ENCODE measurements around the gene SNTB2. TPM values are rescaled to one million over a fixed set of nuclear protein-coding genes. Genes with fewer than 3 reads are reported as not detected.

SNTB2 gene
- total and polyA plus RNA-seq, 2 donors (not counting 1 experiment from before 2014, with no cell fraction given), result 51.8 to 63.3 TPM

- Histone ChIP-seq H3K4me3 (replicated peaks in 1 of 4; ENCODE audit: control extremely low read depth in 1 of 4, insufficient read depth in 1 of 4, low read depth in 3 of 4, low read length in 4 of 4) (peak overlapping the region in 2 of 4 experiments; percentile 21 to 85), H3K27ac (ENCODE audit: insufficient read depth, low read length) (no peak overlapping the region)
- TF ChIP-seq, protein P1, sequence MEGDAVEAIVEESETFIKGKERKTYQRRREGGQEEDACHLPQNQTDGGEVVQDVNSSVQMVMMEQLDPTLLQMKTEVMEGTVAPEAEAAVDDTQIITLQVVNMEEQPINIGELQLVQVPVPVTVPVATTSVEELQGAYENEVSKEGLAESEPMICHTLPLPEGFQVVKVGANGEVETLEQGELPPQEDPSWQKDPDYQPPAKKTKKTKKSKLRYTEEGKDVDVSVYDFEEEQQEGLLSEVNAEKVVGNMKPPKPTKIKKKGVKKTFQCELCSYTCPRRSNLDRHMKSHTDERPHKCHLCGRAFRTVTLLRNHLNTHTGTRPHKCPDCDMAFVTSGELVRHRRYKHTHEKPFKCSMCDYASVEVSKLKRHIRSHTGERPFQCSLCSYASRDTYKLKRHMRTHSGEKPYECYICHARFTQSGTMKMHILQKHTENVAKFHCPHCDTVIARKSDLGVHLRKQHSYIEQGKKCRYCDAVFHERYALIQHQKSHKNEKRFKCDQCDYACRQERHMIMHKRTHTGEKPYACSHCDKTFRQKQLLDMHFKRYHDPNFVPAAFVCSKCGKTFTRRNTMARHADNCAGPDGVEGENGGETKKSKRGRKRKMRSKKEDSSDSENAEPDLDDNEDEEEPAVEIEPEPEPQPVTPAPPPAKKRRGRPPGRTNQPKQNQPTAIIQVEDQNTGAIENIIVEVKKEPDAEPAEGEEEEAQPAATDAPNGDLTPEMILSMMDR (conservative IDR thresholded peaks at IDR 0.05 in 1 of 2, IDR thresholded peaks at IDR 0.05 in 1 of 2; ENCODE audit: low read depth in 1 of 2, low read length in 2 of 2), result no peak
- TF ChIP-seq EZH2 (IDR thresholded peaks at IDR 0.05; ENCODE audit: low read length, missing control alignments), result no peak
Observed at GRCh38 chr16:69190046-69190588, 3.2 kb downstream of the SNTB2 start.

GRCh38 chr16:69190598-69190997 is 3.6 kb downstream of the SNTB2 start:
- no peak for TF ChIP-seq EZH2 (IDR thresholded peaks at IDR 0.05; ENCODE audit: low read length, missing control alignments)
- TF ChIP-seq, protein P1 (conservative IDR thresholded peaks at IDR 0.05 in 1 of 2, IDR thresholded peaks at IDR 0.05 in 1 of 2; ENCODE audit: low read depth in 1 of 2, low read length in 2 of 2), result no peak
- H3K4me2 ChIP-seq (ENCODE audit: extremely low read depth, insufficient read depth, low read length), result peak overlapping the region; percentile 29

More at GRCh38 chr16:69190046-69190588, 3.2 kb downstream of the SNTB2 start:
- no peaks in the 10 kb centered on the region for H4K20me1 ChIP-seq (ENCODE audit: control insufficient read depth, extremely low read depth, insufficient read depth, low read length)
- no peak overlapping the region for H3K9ac ChIP-seq (ENCODE audit: insufficient read depth, low read length)
- H3K79me2 ChIP-seq (ENCODE audit: control insufficient read depth, insufficient read depth, low read length), result peaks cover 71% of the 10 kb centered on the region
- no peak overlapping the region for H2AFZ ChIP-seq (ENCODE audit: low read length)
- DNase-seq (ENCODE audit: low read depth in 2 of 2), result peak in 1 of 2 donors; percentile 66
- H3K36me3 ChIP-seq (ENCODE audit: control insufficient read depth, insufficient read depth, low read length), result no peaks in the 10 kb centered on the region
- H3K4me1 ChIP-seq (ENCODE audit: control insufficient read depth, extremely low read depth, insufficient read depth, low read length), result peaks cover 15% of the 10 kb centered on the region
- no peaks in the 10 kb centered on the region for H3K9me3 ChIP-seq (ENCODE audit: control insufficient read depth, insufficient read depth, low read depth, low read length)
- peak overlapping the region; percentile 63 for H3K4me2 ChIP-seq (ENCODE audit: extremely low read depth, insufficient read depth, low read length)
- no peaks in the 10 kb centered on the region for H3K27me3 ChIP-seq (ENCODE audit: control insufficient read depth, insufficient read depth, low read length)

GRCh38 chr16:69191136-69191535 is 4.2 kb downstream of the SNTB2 start:
- TF ChIP-seq, protein P1 (conservative IDR thresholded peaks at IDR 0.05 in 1 of 2, IDR thresholded peaks at IDR 0.05 in 1 of 2; ENCODE audit: low read depth in 1 of 2, low read length in 2 of 2), result no peak
- no peak for TF ChIP-seq EZH2 (IDR thresholded peaks at IDR 0.05; ENCODE audit: low read length, missing control alignments)
- Histone ChIP-seq H3K36me3 (ENCODE audit: control insufficient read depth, insufficient read depth, low read length) (no peaks in the 10 kb centered on the region), H3K4me3 (replicated peaks in 1 of 4; ENCODE audit: control extremely low read depth in 1 of 4, insufficient read depth in 1 of 4, low read depth in 3 of 4, low read length in 4 of 4) (no peak overlapping the region), H2AFZ (ENCODE audit: low read length) (no peak overlapping the region), H4K20me1 (ENCODE audit: control insufficient read depth, extremely low read depth, insufficient read depth, low read length) (no peaks in the 10 kb centered on the region), H3K9ac (ENCODE audit: insufficient read depth, low read length) (no peak overlapping the region), H3K27ac (ENCODE audit: insufficient read depth, low read length) (no peak overlapping the region), H3K27me3 (ENCODE audit: control insufficient read depth, insufficient read depth, low read length) (no peaks in the 10 kb centered on the region), H3K9me3 (ENCODE audit: control insufficient read depth, insufficient read depth, low read depth, low read length) (no peaks in the 10 kb centered on the region), H3K4me1 (ENCODE audit: control insufficient read depth, extremely low read depth, insufficient read depth, low read length) (peaks cover 15% of the 10 kb centered on the region), H3K4me2 (ENCODE audit: extremely low read depth, insufficient read depth, low read length) (no peak overlapping the region), H3K79me2 (ENCODE audit: control insufficient read depth, insufficient read depth, low read length) (peaks cover 81% of the 10 kb centered on the region)
- no peak for DNase-seq (ENCODE audit: low read depth in 2 of 2)

More at GRCh38 chr16:69190598-69190997, 3.6 kb downstream of the SNTB2 start:
- H2AFZ ChIP-seq (ENCODE audit: low read length), result no peak overlapping the region
- no peak for DNase-seq (ENCODE audit: low read depth in 2 of 2)
- peaks cover 15% of the 10 kb centered on the region for H3K4me1 ChIP-seq (ENCODE audit: control insufficient read depth, extremely low read depth, insufficient read depth, low read length)
- H3K9ac ChIP-seq (ENCODE audit: insufficient read depth, low read length), result no peak overlapping the region
- H3K27ac ChIP-seq (ENCODE audit: insufficient read depth, low read length), result no peak overlapping the region
- no peaks in the 10 kb centered on the region for H3K36me3 ChIP-seq (ENCODE audit: control insufficient read depth, insufficient read depth, low read length)
- peaks cover 76% of the 10 kb centered on the region for H3K79me2 ChIP-seq (ENCODE audit: control insufficient read depth, insufficient read depth, low read length)
- H3K27me3 ChIP-seq (ENCODE audit: control insufficient read depth, insufficient read depth, low read length), result no peaks in the 10 kb centered on the region
- H3K4me3 ChIP-seq (replicated peaks in 1 of 4; ENCODE audit: control extremely low read depth in 1 of 4, insufficient read depth in 1 of 4, low read depth in 3 of 4, low read length in 4 of 4), result peak overlapping the region in 2 of 4 experiments; percentile 21 to 85
- H3K9me3 ChIP-seq (ENCODE audit: control insufficient read depth, insufficient read depth, low read depth, low read length), result no peaks in the 10 kb centered on the region
- no peaks in the 10 kb centered on the region for H4K20me1 ChIP-seq (ENCODE audit: control insufficient read depth, extremely low read depth, insufficient read depth, low read length)
